Astrocyte (in vitro differentiated cells and primary cell): ENCODE measurements around the gene RPL9. TPM values are rescaled to one million over a fixed set of nuclear protein-coding genes. Genes with fewer than 3 reads are reported as not detected.

Experiments
- microRNA-seq: library from miRNA; unstranded; fragments of <30 nt; microRNA quantifications from one replicate; pipeline ENCODE4 v1.2.0, GENCODE V29; 2020
- total RNA-seq: library from RNA; stranded (reverse); gene quantifications from 2 replicates; pipeline ENCODE4 v1.2.1, GENCODE V29; 2021

The RPL9 gene
- total RNA-seq, 1 donor from 2014 or later = 1,047 TPM

Small RNA genes lying within 50 kb of the gene (microRNA-seq; reads per million reads assigned to microRNA genes)
- not detected for gene MIR5591

Other genes with a start within 250 kb of the RPL9 start
- gene RFC1, start 92.6 kb downstream of the RPL9 start, total RNA-seq = 32.7 and 40.2 TPM in 2 replicates
- not detected in 2 replicates for gene KLB, start 52.0 kb downstream of the RPL9 start, total RNA-seq
- 9.6 and 11.0 TPM in 2 replicates for gene LIAS, start 134 bp upstream of the RPL9 start, total RNA-seq
- gene UGDH, start 68.5 kb upstream of the RPL9 start, total RNA-seq = 111 and 114 TPM in 2 replicates
- 27.2 and 28.3 TPM in 2 replicates for gene SMIM14, start 179.9 kb upstream of the RPL9 start, total RNA-seq
- 130 and 134 TPM in 2 replicates for gene UBE2K, start 239.2 kb upstream of the RPL9 start, total RNA-seq